Mesenchymal stem cell (in vitro differentiated cells and primary cell): Measurements from ENCODE around the gene MEX3D.

Experiments
- DNase-seq: peaks from one replicate; pipeline ENCODE4 v3.0.0-alpha.2; 2013
- H2AFZ ChIP-seq: one replicate; pipeline ENCODE4 v1.6.1; 2013; ENCODE audit warnings: low read depth, mild to moderate bottlenecking, control low read depth, inconsistent platforms, low read length, moderate library complexity
- H2AK5ac ChIP-seq: 2 replicates; pipeline ENCODE4 v1.6.1; 2013; ENCODE audit warnings: low read length, moderate library complexity, mild to moderate bottlenecking, inconsistent platforms; ENCODE audit not compliant: severe bottlenecking
- H2BK120ac ChIP-seq: one replicate; pipeline ENCODE4 v1.6.1; 2013; ENCODE audit warnings: low read depth, mild to moderate bottlenecking, inconsistent platforms, low read length, moderate library complexity
- H2BK12ac ChIP-seq, 2 experiments: one replicate each; pipeline ENCODE4 v1.6.1; 2013; ENCODE audit warnings: inconsistent platforms in 2 of 2, low read length in 2 of 2, mild to moderate bottlenecking in 2 of 2, moderate library complexity in 2 of 2, control low read depth in 1 of 2
- H2BK15ac ChIP-seq: one replicate; pipeline ENCODE4 v1.6.1; 2013; ENCODE audit warnings: mild to moderate bottlenecking, low read depth, inconsistent platforms; ENCODE audit not compliant: poor library complexity, severe bottlenecking
- H2BK5ac ChIP-seq: 2 replicates; pipeline ENCODE4 v1.6.1; 2013; ENCODE audit warnings: low read depth, mild to moderate bottlenecking, low read length, control low read depth, inconsistent platforms; ENCODE audit not compliant: poor library complexity, severe bottlenecking
- H3K14ac ChIP-seq, 2 experiments: one replicate each; pipeline ENCODE4 v1.6.1; 2013; ENCODE audit warnings: inconsistent platforms in 2 of 2, low read length in 2 of 2, control low read depth in 1 of 2, mild to moderate bottlenecking in 1 of 2, moderate library complexity in 1 of 2
- H3K18ac ChIP-seq, 2 experiments: one replicate each; pipeline ENCODE4 v1.6.1; 2013; ENCODE audit warnings: inconsistent platforms in 2 of 2, low read length in 2 of 2, control low read depth in 1 of 2, low read depth in 1 of 2, mild to moderate bottlenecking in 1 of 2
- H3K23ac ChIP-seq, 2 experiments: one replicate each; pipeline ENCODE4 v1.6.1; 2013; ENCODE audit warnings: inconsistent platforms in 2 of 2, low read length in 2 of 2, mild to moderate bottlenecking in 2 of 2, moderate library complexity in 2 of 2, control low read depth in 1 of 2
- H3K27ac ChIP-seq: 2 replicates; pipeline ENCODE4 v1.5.1; 2013; ENCODE audit warnings: mild to moderate bottlenecking, moderate library complexity, low read length, control low read depth, inconsistent platforms; ENCODE audit not compliant: poor library complexity, severe bottlenecking
- H3K27me3 ChIP-seq, 2 experiments: 2 replicates each; pipeline versions ENCODE4 v1.6.1 to v1.7.0; 2013; ENCODE audit warnings: low read length in 2 of 2, mild to moderate bottlenecking in 2 of 2, moderate library complexity in 2 of 2, control low read depth in 1 of 2, inconsistent platforms in 1 of 2; ENCODE audit not compliant: control insufficient read depth in 1 of 2, insufficient read depth in 1 of 2
- H3K36me3 ChIP-seq, 2 experiments: 2 replicates each; pipeline versions ENCODE4 v1.6.1 to v1.7.0; 2013; ENCODE audit warnings: low read length in 2 of 2, control low read depth in 1 of 2, inconsistent platforms in 1 of 2, low read depth in 1 of 2, mild to moderate bottlenecking in 1 of 2; ENCODE audit not compliant: insufficient read depth in 2 of 2, control insufficient read depth in 1 of 2
- H3K4ac ChIP-seq, 2 experiments: one replicate each; pipeline ENCODE4 v1.6.1; 2013; ENCODE audit warnings: inconsistent platforms in 2 of 2, low read length in 2 of 2, mild to moderate bottlenecking in 2 of 2, moderate library complexity in 2 of 2, control low read depth in 1 of 2, low read depth in 1 of 2
- H3K4me1 ChIP-seq: 2 replicates; pipeline ENCODE4 v1.6.1; 2013; ENCODE audit warnings: low read depth, low read length, control low read depth; ENCODE audit not compliant: control insufficient read depth, insufficient read depth
- H3K4me2 ChIP-seq: 2 replicates; pipeline ENCODE4 v1.6.1; 2013; ENCODE audit warnings: low read length, mild to moderate bottlenecking, inconsistent platforms; ENCODE audit not compliant: poor library complexity, severe bottlenecking
- H3K4me3 ChIP-seq, 2 experiments: 2 replicates each; pipeline versions ENCODE4 v1.5.1 to v1.7.0; 2013; ENCODE audit warnings: low read length in 2 of 2, mild to moderate bottlenecking in 2 of 2, control low read depth in 1 of 2, low read depth in 1 of 2; ENCODE audit not compliant: insufficient read depth in 1 of 2
- H3K79me1 ChIP-seq: replicated peaks from 2 replicates; pipeline ENCODE4 v1.6.1; 2013; ENCODE audit warnings: mild to moderate bottlenecking, control low read depth, low read length, inconsistent platforms; ENCODE audit not compliant: poor library complexity, severe bottlenecking
- H3K9ac ChIP-seq: 2 replicates; pipeline ENCODE4 v1.7.0; 2013; ENCODE audit warnings: mild to moderate bottlenecking, low read length, moderate library complexity
- H3K9me3 ChIP-seq: 2 replicates; pipeline ENCODE4 v1.7.0; 2013; ENCODE audit warnings: mild to moderate bottlenecking, low read length; ENCODE audit not compliant: control insufficient read depth
- H4K8ac ChIP-seq: one replicate; pipeline ENCODE4 v1.6.1; 2013; ENCODE audit warnings: inconsistent platforms, mild to moderate bottlenecking, low read length, moderate library complexity
- H4K91ac ChIP-seq: one replicate; pipeline ENCODE4 v1.6.1; 2013; ENCODE audit warnings: mild to moderate bottlenecking, low read length, inconsistent platforms
- WGBS: methylation state at CpG from one replicate; pipeline ENCODE4 v1.1.7; 2013; ENCODE audit warnings: mixed read lengths; 5-methylcytosine and 5-hydroxymethylcytosine counted together

The MEX3D gene

DNA sequence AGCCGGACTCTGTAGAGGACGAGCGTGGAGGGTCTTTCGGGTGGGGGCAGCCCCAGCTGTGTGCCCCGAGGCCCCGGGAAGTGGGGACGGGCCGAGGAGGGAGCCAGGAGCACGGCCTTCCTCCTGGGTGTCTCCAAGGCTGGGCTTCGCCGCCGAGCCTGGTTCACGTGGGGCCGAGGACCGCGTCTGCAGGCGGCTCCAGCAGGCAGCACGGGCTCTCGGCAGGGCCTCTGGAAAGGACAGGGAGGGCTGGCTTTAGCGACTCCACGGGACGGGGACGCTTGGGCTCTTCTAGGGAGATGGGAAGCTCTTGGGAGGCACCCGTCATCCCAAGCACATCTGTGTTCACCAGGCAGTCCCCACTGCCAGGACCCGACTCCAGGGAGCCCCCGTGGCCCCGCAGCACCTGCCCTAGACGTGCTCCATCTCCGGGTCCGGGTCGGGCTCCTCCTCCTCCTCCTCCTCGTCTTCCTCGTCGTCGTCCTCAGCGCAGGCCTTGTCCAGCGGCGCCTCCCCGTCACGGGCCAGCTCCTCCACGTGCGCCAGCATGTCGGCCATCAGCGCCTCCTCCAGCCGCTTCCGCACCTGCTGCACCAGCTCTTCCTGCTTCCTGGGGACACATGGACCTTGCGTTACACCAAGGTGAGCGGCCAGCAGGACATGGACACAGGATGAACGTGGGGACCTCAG is 9.9 kb upstream of the MEX3D start:
- DNase-seq, result no peak
- Histone ChIP-seq H3K9ac (no peak overlapping the region), H2BK15ac (no peak overlapping the region), H3K14ac (no peak overlapping the region), H2BK12ac (no peak overlapping the region), H2BK5ac (no peak overlapping the region), H3K27ac (no peak overlapping the region), H2AK5ac (no peak overlapping the region), H3K9me3 (no peaks in the 10 kb centered on the region), H3K79me1 (peaks cover 33% of the 10 kb centered on the region), H3K18ac (no peak overlapping the region), H3K4ac (no peak overlapping the region), H4K8ac (no peak overlapping the region), H4K91ac (no peak overlapping the region), H2AFZ (no peak overlapping the region), H3K4me1 (no peaks in the 10 kb centered on the region), H2BK120ac (no peak overlapping the region), H3K4me2 (no peak overlapping the region), H3K36me3 (peaks cover 54 to 81% of the 10 kb centered on the region in 2 experiments), H3K4me3 (no peak overlapping the region), H3K23ac (no peak overlapping the region), H3K27me3 (no peaks in the 10 kb centered on the region)
- 95% methylated on average over 46 of the region's 49 CpGs for WGBS

GRCh38 chr19:1577090-1577928 is 9.2 kb upstream of the MEX3D start:
- Histone ChIP-seq H3K9me3 (no peaks in the 10 kb centered on the region), H3K79me1 (peaks cover 28% of the 10 kb centered on the region), H2BK15ac (no peak overlapping the region), H3K4me1 (no peaks in the 10 kb centered on the region), H3K18ac (no peak overlapping the region), H4K91ac (no peak overlapping the region), H3K36me3 (peaks cover 48 to 77% of the 10 kb centered on the region in 2 experiments), H2BK120ac (no peak overlapping the region), H3K27me3 (no peaks in the 10 kb centered on the region), H3K9ac (no peak overlapping the region), H3K27ac (no peak overlapping the region), H3K23ac (no peak overlapping the region), H4K8ac (no peak overlapping the region), H2AFZ (no peak overlapping the region), H3K4ac (no peak overlapping the region), H3K14ac (no peak overlapping the region), H2BK5ac (no peak overlapping the region), H3K4me2 (no peak overlapping the region), H2AK5ac (no peak overlapping the region), H3K4me3 (no peak overlapping the region), H2BK12ac (no peak overlapping the region)
- WGBS, result 95% methylated on average over 41 of the region's 41 CpGs
- no peak for DNase-seq

DNA sequence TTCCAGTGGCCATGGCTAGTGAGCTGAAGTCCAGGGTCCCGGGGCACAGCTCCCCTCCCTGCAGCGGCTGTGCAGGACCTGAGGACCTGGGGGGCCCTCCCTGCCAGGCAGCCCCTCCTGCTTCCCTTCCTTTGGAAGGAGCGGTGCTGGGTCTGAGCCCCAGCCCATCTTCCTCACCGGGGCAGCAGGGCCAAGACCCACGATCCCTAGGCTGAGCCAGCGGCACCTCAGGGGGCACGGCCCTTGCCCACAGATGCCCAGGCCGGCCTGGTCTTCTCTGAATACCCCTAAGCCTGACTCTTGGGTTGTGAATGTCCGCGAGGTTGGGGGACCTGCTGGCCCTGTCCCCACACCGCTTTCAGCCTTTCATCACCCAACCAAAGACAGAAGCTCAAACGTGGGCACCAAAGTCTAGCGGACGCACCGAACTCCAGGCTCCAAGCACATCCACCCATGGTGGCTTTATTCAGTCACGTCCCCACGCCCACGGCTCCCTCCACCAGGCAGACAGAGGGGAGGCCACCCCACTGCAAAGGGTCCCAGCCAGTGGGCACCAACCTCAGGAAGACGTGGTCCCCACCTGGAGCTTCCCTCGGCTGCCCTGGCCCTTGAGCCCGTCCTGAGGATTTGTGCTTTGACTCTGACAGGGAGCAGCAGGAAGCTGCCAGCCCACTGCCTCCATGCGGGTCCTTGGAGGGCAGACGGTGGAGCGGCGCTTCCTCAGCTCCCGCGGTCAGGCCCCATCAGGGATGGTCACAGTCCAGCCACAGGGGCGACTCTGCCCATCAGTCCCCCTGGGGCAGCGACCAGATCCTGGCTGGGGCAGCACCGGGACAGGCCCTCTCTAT is 8.3 kb upstream of the MEX3D start:
- WGBS, result 93% methylated on average over 30 of the region's 30 CpGs

More for the DNA sequence above, 8.3 kb upstream of the MEX3D start:
- H3K14ac ChIP-seq, result no peak overlapping the region
- no peak overlapping the region for H3K4me3 ChIP-seq
- H4K91ac ChIP-seq, result no peak overlapping the region
- no peaks in the 10 kb centered on the region for H3K4me1 ChIP-seq
- no peak overlapping the region for H3K9ac ChIP-seq
- H3K4me2 ChIP-seq, result no peak overlapping the region
- H2BK120ac ChIP-seq, result no peak overlapping the region
- H3K18ac ChIP-seq, result no peak overlapping the region
- no peak overlapping the region for H2BK15ac ChIP-seq
- no peak overlapping the region for H2BK5ac ChIP-seq
- H4K8ac ChIP-seq, result no peak overlapping the region
- DNase-seq, result no peak
- H3K27me3 ChIP-seq, result no peaks in the 10 kb centered on the region
- H3K36me3 ChIP-seq, result peaks cover 42 to 68% of the 10 kb centered on the region in 2 experiments
- H3K9me3 ChIP-seq, result no peaks in the 10 kb centered on the region
- no peak overlapping the region for H3K27ac ChIP-seq
- no peak overlapping the region for H2AK5ac ChIP-seq
- no peak overlapping the region for H2BK12ac ChIP-seq
- no peak overlapping the region for H3K4ac ChIP-seq
- H2AFZ ChIP-seq, result no peak overlapping the region
- H3K23ac ChIP-seq, result no peak overlapping the region
- H3K79me1 ChIP-seq, result peaks cover 24% of the 10 kb centered on the region
